Measurements from ENCODE around the gene WDR86. TPM values are rescaled to one million over a fixed set of nuclear protein-coding genes. Genes with fewer than 3 reads are reported as not detected.

Gene WDR86
- total and polyA plus RNA-seq, 2 of the 4 experiments (the other 2 are of a cell fraction), result not detected

- Histone ChIP-seq H3K4me2 (ENCODE audit: low read depth, low read length) (no peak overlapping the region), H2AK9ac (replicated peaks; ENCODE audit: low read depth, low read length, poor library complexity) (peak overlapping the region; percentile 10), H2BK20ac (ENCODE audit: low read depth, low read length) (no peak overlapping the region), H3K56ac (ENCODE audit: extremely low read depth, insufficient read depth, low read length) (no peak overlapping the region), H3K18ac (ENCODE audit: low read depth, low read length) (no peak overlapping the region), H3K4me3 (ENCODE audit: insufficient read depth, low read depth, low read length) (no peak overlapping the region), H3K14ac (replicated peaks; ENCODE audit: low read depth, low read length) (no peak overlapping the region), H2BK120ac (ENCODE audit: low read depth, low read length) (no peak overlapping the region), H3K36me3 (ENCODE audit: control insufficient read depth, insufficient read depth, low read length) (no peaks in the 10 kb centered on the region), H3K4ac (ENCODE audit: low read depth, low read length) (no peak overlapping the region), H4K8ac (ENCODE audit: low read depth in 2 of 2, low read length in 2 of 2) (no peak overlapping the region), H4K20me1 (ENCODE audit: insufficient read depth, low read length) (no peaks in the 10 kb centered on the region), H2AFZ (replicated peaks; ENCODE audit: low read length, poor library complexity) (peak overlapping the region; percentile 59), H3K9me3 (ENCODE audit: control insufficient read depth, insufficient read depth, low read length) (no peaks in the 10 kb centered on the region), H2AK5ac (ENCODE audit: low read depth, low read length) (no peak overlapping the region; the same call in 1 of the 2 replicates), H3K4me1 (ENCODE audit: control insufficient read depth, insufficient read depth, low read length) (peaks cover 20% of the 10 kb centered on the region), H3K27ac (ENCODE audit: insufficient read depth, low read length) (no peak overlapping the region), H4K5ac (ENCODE audit: low read depth, low read length) (no peak overlapping the region), H3K79me1 (ENCODE audit: low read depth in 1 of 2, low read length in 2 of 2) (no peaks in the 10 kb centered on the region), H2BK15ac (ENCODE audit: low read depth, low read length) (no peak overlapping the region), H3K23ac (ENCODE audit: low read depth, low read length) (no peak overlapping the region), H4K91ac (ENCODE audit: insufficient read depth, low read depth, low read length) (no peak overlapping the region), H3K9me1 (ENCODE audit: insufficient read depth, low read length) (peaks cover 7% of the 10 kb centered on the region), H3K27me3 (ENCODE audit: control insufficient read depth, insufficient read depth, low read length) (peaks cover 4% of the 10 kb centered on the region; the same call in 1 of the 2 replicates), H3K9ac (ENCODE audit: low read depth, low read length) (no peak overlapping the region), H2BK5ac (ENCODE audit: low read depth, low read length, poor library complexity, severe bottlenecking) (no peak overlapping the region)
- in situ Hi-C loops (cut with MboI; ENCODE audit: low sequenced_read_pairs), result no loop called here
- dilution Hi-C loops (cut with HindIII; ENCODE audit: low sequenced_read_pairs, unreplicated experiment), result no loop called here
- CTCF ChIA-PET, result no interaction called here
- no TSS peak for BruUV-seq (replicated peaks)
- DNase-seq (no peak), ATAC-seq (ENCODE audit: low read depth) (no peak)
- intact Hi-C loops (cut with micrococcal nuclease), result no loop called here
- TF ChIP-seq NFE2L2 (IDR thresholded peaks at IDR 0.05; ENCODE audit: low read depth, low read length) (no peak), RCOR1 (IDR thresholded peaks at IDR 0.05; ENCODE audit: insufficient replicate concordance, low read length) (no peak), FOS (IDR thresholded peaks at IDR 0.05; ENCODE audit: low read depth, low read length) (no peak), CTCF (conservative IDR thresholded peaks at IDR 0.05; ENCODE audit: low read depth, low read length) (no peak), POLR2A (IDR thresholded peaks at IDR 0.05; ENCODE audit: low read depth, low read length) (no peak), MAFK (IDR thresholded peaks at IDR 0.05; ENCODE audit: low read depth, low read length) (no peak), USF2 (IDR thresholded peaks at IDR 0.05; ENCODE audit: low read depth, low read length) (no peak), MAZ (IDR thresholded peaks at IDR 0.05; ENCODE audit: borderline replicate concordance, low read depth, low read length) (no peak), CEBPB (IDR thresholded peaks at IDR 0.05; ENCODE audit: low read depth, low read length) (no peak)
- POLR2A ChIA-PET (ENCODE audit: unreplicated experiment), result no interaction called here
- no CpG with 5 or more reads among the region's 14 CpGs for WGBS, 2 experiments (ENCODE audit: extremely low coverage in 2 of 2, insufficient read length in 1 of 2)
These were observed 23.1 kb upstream of the WDR86 start for GRCh38 chr7:151432658-151433521.
